Bladder microvascular endothelial cell (primary cell): ENCODE results near the gene SPOP. TPM values are rescaled to one million over a fixed set of nuclear protein-coding genes. Genes with fewer than 3 reads are reported as not detected.

Experiments used
- total RNA-seq: library from RNA; depleted of rRNA; stranded (reverse); fragments of >200 nt; gene quantifications from 2 replicates; pipeline ENCODE4 v1.2.3, GENCODE V29; 2014

The SPOP gene
- total RNA-seq: 119 and 145 TPM in 2 replicates

DNA sequence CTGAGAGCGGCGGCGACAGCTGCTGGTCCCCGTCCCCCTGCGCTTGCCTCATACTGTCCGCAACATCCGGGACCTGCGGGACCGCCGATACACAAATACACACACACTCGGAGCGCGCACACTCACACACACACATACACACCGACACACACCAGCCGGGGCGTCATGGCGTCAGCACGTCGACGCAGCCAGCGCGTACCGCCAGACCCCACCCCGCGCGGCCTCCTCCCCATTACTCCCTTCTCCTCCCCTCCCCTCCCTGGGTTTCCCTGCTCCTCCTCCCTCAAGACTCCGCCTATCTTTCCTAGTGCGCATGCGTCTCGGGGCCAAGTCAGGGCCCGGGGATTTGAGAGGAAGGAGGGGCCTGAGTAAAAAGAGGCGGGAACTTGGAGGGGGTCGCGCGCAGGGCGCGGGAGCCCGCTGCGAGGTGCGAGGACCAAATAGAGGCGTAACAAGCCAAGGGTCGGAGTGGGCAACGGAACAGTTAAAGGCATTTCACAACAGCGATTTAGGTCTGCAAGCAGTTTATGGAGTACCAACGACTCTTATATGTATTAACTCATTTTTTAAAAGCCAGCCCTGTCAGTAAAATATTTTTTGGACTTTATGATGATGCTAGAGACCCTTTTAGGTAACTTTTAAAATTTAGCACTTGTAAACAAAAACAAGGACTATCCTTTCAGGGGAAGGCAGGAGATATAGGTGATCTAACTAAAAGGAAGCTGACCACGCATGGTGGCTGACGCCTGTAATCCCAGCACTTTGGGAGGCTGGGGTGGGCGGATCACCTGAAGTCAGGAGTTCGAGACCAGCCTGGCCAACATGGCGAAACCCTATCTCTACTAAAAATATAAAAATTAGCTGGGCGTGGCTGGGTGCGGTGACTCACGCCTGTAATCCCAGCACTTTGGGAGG lies at the start of gene SPOP:
Gene SPOP (minus strand): TSS at position 165 of the 915 bp plus-strand sequence. CDS start 55,287 bp downstream, outside the sequence.

DNA sequence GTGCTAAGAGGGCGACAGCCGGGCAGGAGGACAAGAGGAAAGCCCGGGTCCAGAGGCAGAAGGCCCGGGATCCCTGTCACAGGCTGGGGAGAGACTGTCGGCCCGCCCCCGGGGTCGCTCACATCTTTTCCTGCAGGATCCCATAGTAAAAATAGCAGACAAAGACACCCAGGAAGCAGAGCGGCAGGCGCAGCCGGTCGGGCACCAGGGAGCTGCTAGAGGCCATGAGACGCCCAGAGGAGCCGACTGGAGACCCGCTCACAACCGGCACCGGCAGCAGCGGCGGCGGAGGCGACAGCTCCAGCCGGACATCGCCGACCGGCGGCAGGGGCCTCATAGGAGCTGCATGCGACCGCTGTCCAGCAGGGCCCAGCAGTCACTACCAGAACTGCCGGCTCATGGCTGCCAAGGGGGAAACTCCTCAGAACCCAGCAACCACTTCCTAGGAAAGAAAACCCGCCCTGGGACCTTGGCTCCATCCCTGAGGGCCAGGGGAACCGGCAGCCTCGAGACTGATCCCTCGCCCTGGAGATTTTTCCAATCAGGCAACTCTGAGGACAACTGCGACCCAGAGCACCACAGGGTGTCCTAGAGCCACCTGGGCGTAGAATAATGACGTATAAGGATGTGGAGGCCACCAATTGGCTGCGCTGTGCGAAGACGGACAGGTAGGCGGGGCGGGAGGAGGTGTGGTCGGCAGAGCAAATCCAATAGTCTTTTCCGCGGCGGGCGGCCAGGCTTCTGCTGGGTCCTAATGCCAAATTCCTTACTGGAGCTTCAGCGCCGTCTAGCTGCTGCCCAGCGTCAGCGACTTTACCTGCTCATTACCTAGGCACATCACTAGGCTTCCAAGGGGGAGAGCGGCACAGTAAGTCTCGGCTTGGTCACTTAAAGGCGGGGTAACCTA lies 30.0 kb upstream of the SPOP start, which contains the start of gene SLC35B1:
Gene SLC35B1 (minus strand): TSS at position 357 of the 907 bp plus-strand sequence. CDS start 131 bp downstream, at position 226.

DNA sequence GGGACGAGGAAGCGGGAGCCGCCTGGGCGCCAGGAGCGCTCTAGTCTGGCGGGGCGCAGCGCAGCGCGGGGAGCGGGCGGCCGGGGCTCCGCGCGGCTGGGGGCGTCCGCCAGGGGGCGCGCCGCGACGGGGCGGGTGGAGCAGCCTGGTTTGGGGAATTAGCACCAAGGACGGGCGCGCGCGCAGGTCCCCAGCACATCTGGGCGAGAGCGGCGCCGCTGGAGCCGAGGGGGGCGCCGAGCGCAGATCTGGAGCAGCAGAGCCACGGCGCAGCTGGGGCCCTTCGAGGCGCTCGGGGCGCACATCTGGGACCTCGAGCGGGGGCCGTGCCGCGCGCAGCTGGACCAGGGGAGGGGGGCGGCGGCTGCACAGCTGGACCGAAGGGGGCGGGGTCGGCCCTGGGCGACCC lies 102.2 kb downstream of the SPOP start, which contains the start of gene NXPH3:
Gene NXPH3 (plus strand): TSS at position 193 of the 409 bp plus-strand sequence. CDS start 349 bp downstream, outside the sequence.

Other genes with a start within 250 kb of the SPOP start
- gene NGFR, start 182.8 kb downstream of the SPOP start, total RNA-seq: not detected in 2 replicates
- gene NXPH3, start 102.2 kb downstream of the SPOP start, total RNA-seq: 0.88 and 1.5 TPM in 2 replicates
- gene SLC35B1, start 29.9 kb upstream of the SPOP start, total RNA-seq: 52.3 and 64.8 TPM in 2 replicates
- 7.0 and 9.1 TPM in 2 replicates for gene FAM117A, start 86.0 kb upstream of the SPOP start, total RNA-seq
- gene KAT7, start 110.6 kb upstream of the SPOP start, total RNA-seq: 40.5 and 42.4 TPM in 2 replicates
- gene TAC4, start 170.0 kb upstream of the SPOP start, total RNA-seq: not detected in 2 replicates